Right lobe of liver (tissue), 6 donors: ENCODE results near the gene OSBPL10. TPM values are rescaled to one million over a fixed set of nuclear protein-coding genes. Genes with fewer than 3 reads are reported as not detected.

Source experiments
- ATAC-seq, 4 donors: fragments of 200-7000 bp; cut with Tn5 transposase; one replicate each; pipeline ENCODE4 v1.9.1; 2020; ENCODE audit warnings: mild to moderate bottlenecking in 4 of 4, moderate library complexity in 4 of 4
- DNase-seq, 3 donors: peaks; one replicate each; pipeline ENCODE4 v3.0.0-alpha.2; 2020
- H3K27ac ChIP-seq, 3 donors: fragments of 200-600 bp; one replicate each; pipeline ENCODE4 v1.8.0; 2022
- H3K27me3 ChIP-seq, 2 donors: fragments of 200-600 bp; one replicate each; pipeline ENCODE4 v1.8.0; 2022
- H3K36me3 ChIP-seq, 4 donors: fragments of 200-600 bp; sonication (generic) in 1 of 4; one replicate each; pipeline versions ENCODE4 v1.5.1 to v1.8.0; 2017 to 2022; ENCODE audit warnings: control low read depth in 1 of 4
- H3K4me1 ChIP-seq, 4 donors: fragments of 200-600 bp; sonication (generic) in 1 of 4; one replicate each; pipeline versions ENCODE4 v1.5.1 to v1.8.0; 2017 to 2022; ENCODE audit warnings: control low read depth in 1 of 4
- H3K4me3 ChIP-seq, 3 donors: fragments of 200-600 bp; one replicate each; pipeline ENCODE4 v1.8.0; 2022
- H3K9me3 ChIP-seq, 4 donors: fragments of 200-600 bp; sonication (generic) in 1 of 4; one replicate each; pipeline versions ENCODE4 v1.5.1 to v1.8.0; 2017 to 2022; ENCODE audit warnings: control low read depth in 1 of 4
- POLR2A ChIP-seq: fragments of 450-650 bp; IDR thresholded peaks from one replicate; pipeline ENCODE4 v1.6.1; 2017; ENCODE audit warnings: antibody characterized with exemption, mild to moderate bottlenecking
- WGBS: methylation state at CpG from one replicate; pipeline ENCODE4 v1.1.6; 2018; ENCODE audit warnings: low coverage, low lambda C conversion rate; ENCODE audit not compliant: insufficient coverage; ENCODE audit errors: missing lambda C conversion rate; 5-methylcytosine and 5-hydroxymethylcytosine counted together
- intact Hi-C, 2 donors: fragments of 100-400 bp; cut with DNase I; formaldehyde crosslinking; loops; one replicate each; pipeline versions ENCODE4 v1.11.2 to v1.14.1; 2022
- total RNA-seq, 6 experiments: library from RNA; depleted of rRNA in 2 of 6; stranded (reverse); fragments of >200 nt in 2 of 6; fragmentation: NEBNext Ultra II Directional in 3 of 6; extraction: Animal tissue kit (Norgen Biotek cat#: 25700) in 3 of 6; gene quantifications; one replicate each; pipeline versions ENCODE4 v1.1.0 to v1.2.4, GENCODE V29; 2016 to 2023
- TF ChIP-seq, protein P1 (sequence below), 4 donors: fragments of 200-600 bp in 3 of 4; fragments of 450-650 bp in 1 of 4; IDR thresholded peaks; one replicate each; pipeline versions ENCODE4 v1.5.1 to v1.8.0; 2016 to 2022; ENCODE audit warnings: antibody characterized with exemption in 4 of 4, mild to moderate bottlenecking in 2 of 4
- donor health status: DM: no; HTN: yes; CAD: no.
- donor health status: DM: no; HTN: no; CAD: no.
- donor health status: DM: no; HTN: no; CAD: no.
- donor health status: DM: no; HTN: yes; CAD: no.
- donor health status: DM: no; HTN: yes; CAD: no.

Gene OSBPL10
- total RNA-seq, 6 experiments from 2014 or later, result 2.2 to 13.0 (median 3.7) TPM

DNA sequence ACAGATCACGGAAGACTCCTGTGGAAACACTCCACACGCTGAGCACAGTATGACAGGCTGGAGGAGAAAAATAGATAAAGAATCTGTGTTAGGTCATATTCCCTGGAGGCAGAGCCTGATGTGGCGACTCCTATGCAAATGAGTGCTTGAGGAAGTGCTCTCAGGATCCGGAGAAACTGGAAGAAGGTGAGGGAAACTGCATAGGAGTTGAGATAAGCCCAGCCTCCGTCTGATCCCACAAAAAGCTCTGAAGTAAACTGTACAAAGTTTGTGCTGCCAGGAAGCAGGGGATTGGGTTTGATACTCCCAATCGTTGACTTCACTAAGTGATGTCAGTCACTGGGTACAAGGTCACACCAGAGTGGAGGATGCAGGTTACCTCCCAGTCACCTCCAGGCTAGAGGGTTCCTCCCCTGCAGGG is 33.4 kb downstream of the OSBPL10 start:
- DNase-seq (no peak), ATAC-seq (peak in 2 of 4 donors; percentile 22 to 25)
- no peak overlapping the region for H3K27ac ChIP-seq
- peaks cover 0 to 6% of the 10 kb centered on the region in 2 donors for H3K27me3 ChIP-seq
- no peaks in the 10 kb centered on the region for H3K4me1 ChIP-seq
- no peak overlapping the region for H3K4me3 ChIP-seq
- H3K36me3 ChIP-seq, result no peaks in the 10 kb centered on the region
- intact Hi-C loops, result no loop called here
- no peaks in the 10 kb centered on the region for H3K9me3 ChIP-seq
- 36% methylated on average over 5 of the region's 6 CpGs for WGBS
- TF ChIP-seq POLR2A, result no peak
- TF ChIP-seq, protein P1, sequence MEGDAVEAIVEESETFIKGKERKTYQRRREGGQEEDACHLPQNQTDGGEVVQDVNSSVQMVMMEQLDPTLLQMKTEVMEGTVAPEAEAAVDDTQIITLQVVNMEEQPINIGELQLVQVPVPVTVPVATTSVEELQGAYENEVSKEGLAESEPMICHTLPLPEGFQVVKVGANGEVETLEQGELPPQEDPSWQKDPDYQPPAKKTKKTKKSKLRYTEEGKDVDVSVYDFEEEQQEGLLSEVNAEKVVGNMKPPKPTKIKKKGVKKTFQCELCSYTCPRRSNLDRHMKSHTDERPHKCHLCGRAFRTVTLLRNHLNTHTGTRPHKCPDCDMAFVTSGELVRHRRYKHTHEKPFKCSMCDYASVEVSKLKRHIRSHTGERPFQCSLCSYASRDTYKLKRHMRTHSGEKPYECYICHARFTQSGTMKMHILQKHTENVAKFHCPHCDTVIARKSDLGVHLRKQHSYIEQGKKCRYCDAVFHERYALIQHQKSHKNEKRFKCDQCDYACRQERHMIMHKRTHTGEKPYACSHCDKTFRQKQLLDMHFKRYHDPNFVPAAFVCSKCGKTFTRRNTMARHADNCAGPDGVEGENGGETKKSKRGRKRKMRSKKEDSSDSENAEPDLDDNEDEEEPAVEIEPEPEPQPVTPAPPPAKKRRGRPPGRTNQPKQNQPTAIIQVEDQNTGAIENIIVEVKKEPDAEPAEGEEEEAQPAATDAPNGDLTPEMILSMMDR (IDR thresholded peaks at IDR 0.05), result no peak

DNA sequence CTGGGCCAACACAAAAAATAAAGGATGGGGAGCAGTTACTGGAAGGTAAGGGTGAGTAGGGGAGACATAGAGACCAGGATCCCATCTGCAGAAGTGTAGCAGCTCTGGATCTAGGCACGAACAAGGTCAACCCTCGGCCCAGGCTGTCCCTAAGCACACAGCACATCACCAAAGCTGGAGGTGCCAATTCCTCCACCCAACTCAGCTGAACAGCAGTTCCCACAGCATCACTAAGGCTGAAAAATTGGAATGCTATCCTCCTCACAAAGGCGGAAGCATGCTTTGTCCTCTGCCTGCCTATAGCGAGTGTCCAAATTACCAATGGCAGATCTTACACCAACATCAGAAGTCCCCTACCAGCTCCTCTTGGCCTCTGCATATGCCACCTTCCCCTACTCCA is 33.9 kb downstream of the OSBPL10 start:
- DNase-seq (no peak), ATAC-seq (peak in 1 of 4 donors; percentile 12)
- intact Hi-C loops, result no loop called here
- Histone ChIP-seq H3K27ac (no peak overlapping the region), H3K4me1 (no peaks in the 10 kb centered on the region), H3K36me3 (no peaks in the 10 kb centered on the region), H3K4me3 (no peak overlapping the region), H3K9me3 (no peaks in the 10 kb centered on the region), H3K27me3 (peaks cover 0 to 6% of the 10 kb centered on the region in 2 donors)
- 79% methylated on average over 4 of the region's 4 CpGs for WGBS
- TF ChIP-seq, protein P1 (IDR thresholded peaks at IDR 0.05), result no peak
- TF ChIP-seq POLR2A, result no peak

DNA sequence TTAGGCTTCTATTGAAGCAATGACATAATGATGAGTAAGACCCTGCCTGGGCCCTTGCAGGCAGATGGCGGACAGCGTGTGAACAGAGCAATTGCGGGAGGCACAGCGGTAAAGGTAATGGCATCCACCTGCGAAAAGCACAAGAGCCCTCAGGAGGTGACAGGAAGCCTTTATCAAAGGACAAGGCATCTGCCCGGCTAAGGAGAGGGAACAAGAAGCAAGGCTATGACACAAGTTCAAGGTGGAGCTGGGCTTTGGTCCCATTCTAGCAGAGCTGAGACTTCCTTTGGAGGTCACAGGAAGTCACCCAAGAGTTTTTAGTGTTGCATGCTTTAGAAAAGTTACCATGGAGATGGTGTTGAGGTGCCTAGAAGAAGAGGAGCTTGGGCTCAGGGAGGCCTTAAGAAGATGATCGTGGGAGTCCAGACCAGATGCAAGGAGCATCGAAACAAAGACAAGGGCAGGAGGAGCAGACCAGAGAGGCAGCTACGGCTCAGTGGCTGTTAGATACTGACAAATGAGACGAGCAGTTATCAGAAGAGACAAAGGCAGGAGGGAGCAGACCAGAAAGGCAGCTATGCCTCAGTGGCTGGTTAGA is 34.5 kb downstream of the OSBPL10 start:
- TF ChIP-seq, protein P1 (IDR thresholded peaks at IDR 0.05), result no peak
- no peak for TF ChIP-seq POLR2A
- DNase-seq (no peak), ATAC-seq (peak in 3 of 4 donors; percentile 21 to 61 (median 40))
- intact Hi-C loops, result no loop called here
- H3K9me3 ChIP-seq, result no peaks in the 10 kb centered on the region
- no peaks in the 10 kb centered on the region for H3K36me3 ChIP-seq
- no peak overlapping the region for H3K4me3 ChIP-seq
- WGBS, result 43% methylated on average over 10 of the region's 10 CpGs
- H3K27me3 ChIP-seq, result peaks cover 0 to 6% of the 10 kb centered on the region in 2 donors
- H3K27ac ChIP-seq, result no peak overlapping the region
- no peaks in the 10 kb centered on the region for H3K4me1 ChIP-seq

DNA sequence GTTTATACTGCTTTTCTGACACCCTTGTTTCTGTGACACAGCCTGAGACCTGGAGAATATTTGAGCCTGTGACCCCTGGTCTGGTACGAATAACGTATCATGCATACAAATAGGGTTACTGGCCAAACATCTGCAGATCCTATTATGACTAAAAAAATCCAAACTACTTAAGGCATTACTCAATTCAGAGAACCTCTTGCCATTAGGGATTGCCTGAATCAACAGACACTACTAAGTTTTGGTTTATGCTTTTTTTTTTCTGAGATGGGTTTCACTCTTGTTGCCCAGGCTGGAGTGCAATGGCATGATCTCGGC is 35.4 kb downstream of the OSBPL10 start:
- peaks cover 0 to 6% of the 10 kb centered on the region in 2 donors for H3K27me3 ChIP-seq
- H3K4me1 ChIP-seq, result no peaks in the 10 kb centered on the region
- H3K36me3 ChIP-seq, result no peaks in the 10 kb centered on the region
- TF ChIP-seq, protein P1 (IDR thresholded peaks at IDR 0.05), result no peak
- TF ChIP-seq POLR2A, result no peak
- intact Hi-C loops, result no loop called here
- WGBS, result 41% methylated on average over 3 of the region's 3 CpGs
- no peak for DNase-seq
- ATAC-seq, result no peak
- H3K9me3 ChIP-seq, result no peaks in the 10 kb centered on the region
- no peak overlapping the region for H3K27ac ChIP-seq
- no peak overlapping the region for H3K4me3 ChIP-seq

DNA sequence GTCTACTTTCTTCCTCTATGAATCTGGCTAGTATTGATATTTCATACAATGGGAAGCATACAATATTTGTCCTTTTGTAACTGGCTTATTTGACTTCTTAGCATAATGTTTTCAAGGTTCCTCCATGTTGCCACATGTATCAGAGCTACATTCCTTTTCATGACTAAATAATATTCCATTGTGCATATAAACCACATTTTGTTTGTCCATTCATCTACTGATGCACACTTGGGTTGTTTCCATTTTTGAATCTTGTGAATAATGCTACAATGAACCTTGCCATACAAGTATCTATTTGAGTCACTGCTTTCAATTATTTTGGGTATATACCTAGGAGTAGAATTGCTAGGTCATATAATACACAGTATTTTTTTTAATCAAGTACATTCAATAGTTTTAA is 38.0 kb downstream of the OSBPL10 start:
- no peak overlapping the region for H3K27ac ChIP-seq
- intact Hi-C loops, result no loop called here
- H3K4me3 ChIP-seq, result no peak overlapping the region
- peaks cover 0 to 6% of the 10 kb centered on the region in 2 donors for H3K27me3 ChIP-seq
- H3K4me1 ChIP-seq, result no peaks in the 10 kb centered on the region
- TF ChIP-seq POLR2A, result no peak
- TF ChIP-seq, protein P1 (IDR thresholded peaks at IDR 0.05), result no peak
- H3K9me3 ChIP-seq, result no peaks in the 10 kb centered on the region
- DNase-seq (no peak), ATAC-seq (no peak)
- no peaks in the 10 kb centered on the region for H3K36me3 ChIP-seq
